Neural progenitor cell (in vitro differentiated cells): ENCODE data around the gene SPAAR.

Experiments
- CTCF ChIP-seq: fragments of 200-600 bp; sonication (generic); IDR thresholded peaks from 2 replicates; pipeline ENCODE4 v1.5.1; 2017; ENCODE audit warnings: antibody characterized with exemption, mild to moderate bottlenecking
- EZH2 ChIP-seq: fragments of 200-600 bp; sonication (generic); IDR thresholded peaks from 2 replicates; pipeline ENCODE4 v1.6.1; 2017; ENCODE audit warnings: antibody characterized with exemption, mild to moderate bottlenecking, moderate library complexity
- EZH2phosphoT487 ChIP-seq: fragments of 200-600 bp; sonication (generic); IDR thresholded peaks from 2 replicates; pipeline ENCODE4 v1.6.1; 2017; ENCODE audit warnings: antibody characterized with exemption

- TF ChIP-seq CTCF (no peak), EZH2phosphoT487 (no peak), EZH2 (no peak)
These were observed 10.8 kb downstream of the SPAAR start for GRCh38 chr9:35920051-35920620.
